Activated CD8-positive, alpha-beta T cell treated with anti-CD3 and anti-CD28 coated beads for 36 hours (primary cell): ENCODE data around the gene TJP2. TPM values are rescaled to one million over a fixed set of nuclear protein-coding genes. Genes with fewer than 3 reads are reported as not detected.

ENCODE experiments used
- ATAC-seq: fragments of 200-7000 bp; cut with Tn5 transposase; one replicate; pipeline ENCODE4 v1.10.0; 2021; ENCODE audit warnings: mild to moderate bottlenecking, moderate library complexity
- CTCF ChIA-PET: fragments of 350-600 bp; sonication (Branson Sonifier 250); formaldehyde crosslinking; loops from one replicate; lab custom pipeline; 2021; ENCODE audit warnings: antibody characterized with exemption; lab: Charles Lee
- POLR2A ChIA-PET: fragments of 350-600 bp; sonication (Branson Sonifier 250); formaldehyde crosslinking; loops from one replicate; lab custom pipeline; 2021; ENCODE audit warnings: antibody characterized with exemption; lab: Charles Lee
- DNase-seq: peaks from one replicate; pipeline ENCODE4 v3.0.0-alpha.2; 2020
- H3K27ac Mint-ChIP-seq: one replicate; pipeline ENCODE4 v1.8.0; 2021; ENCODE audit warnings: mild to moderate bottlenecking, mixed read lengths
- H3K27me3 Mint-ChIP-seq: one replicate; pipeline ENCODE4 v1.8.0; 2021; ENCODE audit warnings: mixed read lengths
- H3K36me3 Mint-ChIP-seq: one replicate; pipeline ENCODE4 v1.8.0; 2021; ENCODE audit warnings: low read depth, mixed read lengths
- H3K4me1 Mint-ChIP-seq: one replicate; pipeline ENCODE4 v1.8.0; 2021; ENCODE audit warnings: low read depth, mixed read lengths
- H3K4me3 Mint-ChIP-seq: one replicate; pipeline ENCODE4 v1.8.0; 2021; ENCODE audit warnings: mild to moderate bottlenecking, moderate library complexity, mixed read lengths
- H3K9me3 Mint-ChIP-seq: one replicate; pipeline ENCODE4 v1.8.0; 2021; ENCODE audit warnings: mixed read lengths
- CTCF ChIP-seq: fragments of 200-600 bp; IDR thresholded peaks from one replicate; pipeline ENCODE4 v1.8.0; 2022; ENCODE audit warnings: antibody characterized with exemption, mild to moderate bottlenecking
- intact Hi-C: fragments of 100-400 bp; cut with micrococcal nuclease; formaldehyde crosslinking; loops from one replicate; pipeline ENCODE4 v1.10.0; 2022
- total RNA-seq, 2 experiments: library from RNA; stranded (reverse); gene quantifications; one replicate each; pipeline ENCODE4 v1.2.3, GENCODE V29; 2021

The TJP2 gene
- total RNA-seq, 2 experiments from 2014 or later, result 3.7 to 3.9 TPM

GRCh38 chr9:69307446-69308205 lies 133.5 kb downstream of the TJP2 start:
- intact Hi-C loops, result no loop called here
- H3K9me3 Mint-ChIP-seq, result peaks cover 6% of the 10 kb centered on the region
- no peak for TF ChIP-seq CTCF
- ATAC-seq (no peak), DNase-seq (no peak)
- ChIA-PET CTCF (no interaction called here), POLR2A (no interaction called here)
- H3K4me3 Mint-ChIP-seq, result no peak overlapping the region
- peaks cover 7% of the 10 kb centered on the region for H3K27me3 Mint-ChIP-seq
- no peaks in the 10 kb centered on the region for H3K4me1 Mint-ChIP-seq
- peaks cover 2% of the 10 kb centered on the region for H3K36me3 Mint-ChIP-seq
- H3K27ac Mint-ChIP-seq, result no peak overlapping the region

- no peak for ATAC-seq
- Mint-ChIP-seq H3K27me3 (peaks cover 7% of the 10 kb centered on the region), H3K4me3 (no peak overlapping the region), H3K36me3 (peaks cover 2% of the 10 kb centered on the region), H3K27ac (no peak overlapping the region), H3K9me3 (peaks cover 6% of the 10 kb centered on the region), H3K4me1 (no peaks in the 10 kb centered on the region)
- intact Hi-C loops, result no loop called here
- no peak for DNase-seq
- ChIA-PET CTCF (no interaction called here), POLR2A (no interaction called here)
- TF ChIP-seq CTCF, result no peak
Measured at GRCh38 chr9:69308206-69308931, 134.3 kb downstream of the TJP2 start.

GRCh38 chr9:69313175-69313574 lies 139.1 kb downstream of the TJP2 start:
- ATAC-seq, result no peak
- ChIA-PET CTCF (no interaction called here), POLR2A (no interaction called here)
- DNase-seq, result no peak
- TF ChIP-seq CTCF, result no peak
- H3K9me3 Mint-ChIP-seq, result peaks cover 14% of the 10 kb centered on the region
- intact Hi-C loops, result no loop called here
- H3K36me3 Mint-ChIP-seq, result peaks cover 2% of the 10 kb centered on the region
- no peak overlapping the region for H3K27ac Mint-ChIP-seq
- peaks cover 11% of the 10 kb centered on the region for H3K27me3 Mint-ChIP-seq
- H3K4me1 Mint-ChIP-seq, result no peaks in the 10 kb centered on the region
- H3K4me3 Mint-ChIP-seq, result no peak overlapping the region

GRCh38 chr9:69314547-69314946 lies 140.5 kb downstream of the TJP2 start:
- Mint-ChIP-seq H3K27ac (no peak overlapping the region), H3K9me3 (peaks cover 14% of the 10 kb centered on the region), H3K4me1 (no peaks in the 10 kb centered on the region), H3K4me3 (no peak overlapping the region), H3K36me3 (peaks cover 2% of the 10 kb centered on the region), H3K27me3 (peaks cover 16% of the 10 kb centered on the region)
- ChIA-PET POLR2A (interaction anchor here (0.6 kb wide), 2 partner anchors 12 to 68 kb away, joined by 4 to 5 read pairs; no protein-coding TSS in a partner anchor), CTCF (no interaction called here)
- TF ChIP-seq CTCF, result no peak
- ATAC-seq (no peak), DNase-seq (no peak)
- intact Hi-C loops, result no loop called here

- TF ChIP-seq CTCF, result no peak
- intact Hi-C loops, result no loop called here
- H3K27me3 Mint-ChIP-seq, result peaks cover 14% of the 10 kb centered on the region
- CTCF ChIA-PET, result no interaction called here
- H3K4me1 Mint-ChIP-seq, result no peaks in the 10 kb centered on the region
- H3K36me3 Mint-ChIP-seq, result peaks cover under 1% of the 10 kb centered on the region
- no peak overlapping the region for H3K27ac Mint-ChIP-seq
- ATAC-seq (no peak), DNase-seq (no peak)
- H3K9me3 Mint-ChIP-seq, result peaks cover 11% of the 10 kb centered on the region
- no peak overlapping the region for H3K4me3 Mint-ChIP-seq
- POLR2A ChIA-PET, result no interaction called here
Measured at GRCh38 chr9:69317081-69317480, 143.0 kb downstream of the TJP2 start.
